H1 (cell line): ENCODE measurements around the gene FARS2. TPM values are rescaled to one million over a fixed set of nuclear protein-coding genes. Genes with fewer than 3 reads are reported as not detected.

Experiments
- CTCF ChIA-PET: fragments of 300-600 bp; sonication (Branson Sonifier 250); formaldehyde crosslinking; loops from one replicate; lab custom pipeline; 2021; ENCODE audit not compliant: partially characterized antibody; lab: Charles Lee
- POLR2A ChIA-PET: fragments of 300-600 bp; sonication (Branson Sonifier 250); formaldehyde crosslinking; loops from one replicate; lab custom pipeline; 2021; ENCODE audit warnings: inconsistent platforms; ENCODE audit not compliant: partially characterized antibody; lab: Charles Lee
- DNase-seq, 2 experiments: peaks; one replicate each; pipeline versions ENCODE4 v3.0.0 to v3.0.0-alpha.2; 2010 to 2022; ENCODE audit warnings: low spot score in 2 of 2, low read depth in 1 of 2, mixed read lengths in 1 of 2
- FAIRE-seq: peaks from 2 replicates; lab custom pipeline; 2011; peaks lifted over from hg19 to GRCh38; lab: Jason Lieb, UNC
- H2AFZ ChIP-seq: 2 replicates; pipeline ENCODE4 v1.8.1; 2012; ENCODE audit warnings: low read length, inconsistent platforms
- H2AK5ac ChIP-seq: 2 replicates; pipeline ENCODE4 v1.6.1; 2013; ENCODE audit warnings: low read depth, low read length
- H2BK120ac ChIP-seq: replicated peaks from 2 replicates; pipeline ENCODE3; 2013; ENCODE audit warnings: low read depth, low read length, inconsistent platforms
- H2BK12ac ChIP-seq: 2 replicates; pipeline ENCODE4 v1.6.1; 2013; ENCODE audit warnings: low read depth, low read length
- H2BK15ac ChIP-seq: 2 replicates; pipeline ENCODE4 v1.6.1; 2013; ENCODE audit warnings: low read length
- H2BK20ac ChIP-seq: 2 replicates; pipeline ENCODE4 v1.6.1; 2013; ENCODE audit warnings: low read length
- H2BK5ac ChIP-seq: 2 replicates; pipeline ENCODE4 v1.6.1; 2013; ENCODE audit warnings: low read depth, low read length
- H3K14ac ChIP-seq: 2 replicates; pipeline ENCODE4 v1.6.1; 2013; ENCODE audit warnings: inconsistent platforms; ENCODE audit not compliant: insufficient read length
- H3K18ac ChIP-seq: 2 replicates; pipeline ENCODE4 v1.6.1; 2013; ENCODE audit warnings: low read length; ENCODE audit errors: extremely low read depth
- H3K23ac ChIP-seq: 2 replicates; pipeline ENCODE4 v1.6.1; 2013; ENCODE audit warnings: inconsistent platforms; ENCODE audit not compliant: insufficient read length
- H3K23me2 ChIP-seq: 2 replicates; pipeline ENCODE4 v1.6.1; 2013; ENCODE audit warnings: low read depth, low read length
- H3K27ac ChIP-seq: 2 replicates; pipeline ENCODE4 v1.6.1; 2011; ENCODE audit warnings: low read depth, low read length, inconsistent platforms
- H3K27me3 ChIP-seq, 4 experiments: replicated peaks in 1 of 4; 1 replicate in 1 of 4; 2 replicates in 3 of 4; pipeline versions ENCODE4 v1.6.1 to v1.8.1; 2011 to 2013; ENCODE audit warnings: low read length in 3 of 4, mild to moderate bottlenecking in 3 of 4, inconsistent platforms in 2 of 4, mixed read lengths in 2 of 4, moderate library complexity in 1 of 4; ENCODE audit not compliant: control insufficient read depth in 3 of 4, insufficient read depth in 3 of 4; ENCODE audit errors: extremely low read depth in 1 of 4
- H3K36me3 ChIP-seq, 4 experiments: 2 replicates each; pipeline versions ENCODE4 v1.6.1 to v1.8.1; 2011 to 2013; ENCODE audit warnings: mild to moderate bottlenecking in 4 of 4, low read length in 3 of 4, moderate library complexity in 2 of 4, control low read depth in 1 of 4, inconsistent platforms in 1 of 4; ENCODE audit not compliant: insufficient read depth in 4 of 4, control insufficient read depth in 2 of 4
- H3K4ac ChIP-seq: replicated peaks from 2 replicates; pipeline ENCODE3; 2013; ENCODE audit warnings: low read length, low read depth, mixed read lengths, inconsistent platforms; ENCODE audit not compliant: insufficient read length
- H3K4me1 ChIP-seq, 4 experiments: replicated peaks in 1 of 4; 1 replicate in 1 of 4; 2 replicates in 3 of 4; pipeline versions ENCODE4 v1.6.1 to v1.8.1; 2011 to 2013; ENCODE audit warnings: low read length in 3 of 4, inconsistent platforms in 2 of 4, mixed read lengths in 1 of 4; ENCODE audit not compliant: insufficient read depth in 4 of 4, control insufficient read depth in 3 of 4
- H3K4me2 ChIP-seq, 2 experiments: 2 replicates each; pipeline versions ENCODE4 v1.6.1 to v1.8.1; 2011 to 2013; ENCODE audit warnings: low read depth in 2 of 2, low read length in 2 of 2, control low read depth in 1 of 2, inconsistent platforms in 1 of 2, mild to moderate bottlenecking in 1 of 2; ENCODE audit not compliant: insufficient read depth in 1 of 2
- H3K4me3 ChIP-seq, 4 experiments: fragments of 200-600, 300-600 bp in 1 of 4; sonication (generic), shearing (Covaris generic), sonication (Bioruptor Twin) in 1 of 4; 2 replicates each; pipeline versions ENCODE4 v1.5.1 to v1.8.1; 2011 to 2016; ENCODE audit warnings: low read length in 4 of 4, low read depth in 3 of 4, control low read depth in 2 of 4, inconsistent platforms in 2 of 4, mild to moderate bottlenecking in 2 of 4, mixed read lengths in 1 of 4, moderate library complexity in 1 of 4; ENCODE audit not compliant: insufficient read depth in 2 of 4; ENCODE audit errors: extremely low read depth in 1 of 4
- H3K56ac ChIP-seq: replicated peaks from 2 replicates; pipeline ENCODE3; 2013; ENCODE audit warnings: low read depth, mild to moderate bottlenecking, mixed read lengths, low read length, inconsistent platforms; ENCODE audit not compliant: insufficient read length
- H3K79me1 ChIP-seq: 2 replicates; pipeline ENCODE4 v1.6.1; 2013; ENCODE audit warnings: low read depth, low read length, control low read depth
- H3K79me2 ChIP-seq, 2 experiments: 2 replicates each; pipeline versions ENCODE4 v1.6.1 to v1.8.1; 2012 to 2013; ENCODE audit warnings: low read length in 2 of 2, mild to moderate bottlenecking in 2 of 2, inconsistent platforms in 1 of 2; ENCODE audit not compliant: insufficient read depth in 2 of 2, control insufficient read depth in 1 of 2
- H3K9ac ChIP-seq, 4 experiments: replicated peaks in 1 of 4; 1 replicate in 1 of 4; 2 replicates in 3 of 4; pipeline versions ENCODE4 v1.6.1 to v1.8.1; 2011 to 2013; ENCODE audit warnings: low read depth in 3 of 4, low read length in 3 of 4, control low read depth in 2 of 4, mild to moderate bottlenecking in 2 of 4, moderate library complexity in 2 of 4, inconsistent platforms in 1 of 4; ENCODE audit errors: extremely low read depth in 1 of 4
- H3K9me3 ChIP-seq, 2 experiments: 2 replicates each; pipeline versions ENCODE4 v1.6.1 to v1.8.1; 2012 to 2013; ENCODE audit warnings: mild to moderate bottlenecking in 2 of 2, moderate library complexity in 2 of 2, control low read depth in 1 of 2, inconsistent platforms in 1 of 2, low read depth in 1 of 2, low read length in 1 of 2, mixed read lengths in 1 of 2; ENCODE audit not compliant: insufficient read depth in 2 of 2
- H4K20me1 ChIP-seq, 2 experiments: replicated peaks in 1 of 2; 2 replicates each; pipeline versions ENCODE3 to v1.8.1; 2011 to 2013; ENCODE audit warnings: inconsistent platforms in 2 of 2, low read length in 2 of 2, mild to moderate bottlenecking in 1 of 2; ENCODE audit not compliant: insufficient read depth in 2 of 2, control insufficient read depth in 1 of 2
- H4K5ac ChIP-seq: 2 replicates; pipeline ENCODE4 v1.6.1; 2013; ENCODE audit warnings: low read length, low read depth, mixed read lengths, inconsistent platforms; ENCODE audit not compliant: insufficient read length
- H4K8ac ChIP-seq: 2 replicates; pipeline ENCODE4 v1.8.0; 2013; ENCODE audit warnings: mild to moderate bottlenecking, moderate library complexity, low read length, inconsistent platforms; ENCODE audit not compliant: insufficient read depth; ENCODE audit errors: extremely low read depth
- H4K91ac ChIP-seq: replicated peaks from 2 replicates; pipeline ENCODE3; 2013; ENCODE audit warnings: low read length, mixed read lengths, inconsistent platforms; ENCODE audit not compliant: insufficient read length
- ATF2 ChIP-seq: IDR thresholded peaks from 2 replicates; pipeline ENCODE4 v1.6.1; 2012; ENCODE audit warnings: low read length, inconsistent platforms
- ATF3 ChIP-seq: IDR thresholded peaks from 2 replicates; pipeline ENCODE4 v1.6.1; 2011; ENCODE audit warnings: low read depth, mild to moderate bottlenecking, low read length; ENCODE audit not compliant: insufficient read depth
- BRCA1 ChIP-seq: IDR thresholded peaks from 2 replicates; pipeline ENCODE4 v1.6.1; 2012; ENCODE audit warnings: low read depth, low read length, improper control_type of control experiment
- CHD1 ChIP-seq: IDR thresholded peaks from 2 replicates; pipeline ENCODE4 v1.6.1; 2012; ENCODE audit warnings: low read depth, low read length, improper control_type of control experiment
- CTBP2 ChIP-seq: IDR thresholded peaks from 2 replicates; pipeline ENCODE4 v1.7.0; 2011; ENCODE audit warnings: borderline replicate concordance, mild to moderate bottlenecking, moderate library complexity, mixed read lengths, low read length; ENCODE audit not compliant: insufficient read depth, insufficient read length
- EP300 ChIP-seq, 2 experiments: IDR thresholded peaks; 1 replicate in 1 of 2; 2 replicates in 1 of 2; pipeline ENCODE4 v1.6.1; 2011 to 2012; ENCODE audit warnings: low read depth in 2 of 2, low read length in 2 of 2, mild to moderate bottlenecking in 2 of 2, borderline replicate concordance in 1 of 2, inconsistent platforms in 1 of 2, moderate library complexity in 1 of 2
- HDAC2 ChIP-seq, 2 experiments: fragments of 300-600 bp in 1 of 2; sonication (generic) in 1 of 2; IDR thresholded peaks; 2 replicates each; pipeline ENCODE4 v1.6.1; 2011 to 2012; ENCODE audit warnings: low read depth in 2 of 2, low read length in 2 of 2, mild to moderate bottlenecking in 2 of 2, moderate library complexity in 2 of 2, borderline replicate concordance in 1 of 2, inconsistent platforms in 1 of 2
- HDAC6 ChIP-seq: IDR thresholded peaks from one replicate; pipeline ENCODE4 v1.7.1; 2012; ENCODE audit warnings: low read depth, mild to moderate bottlenecking, inconsistent platforms, low read length, moderate library complexity
- PHF8 ChIP-seq: fragments of 200-600 bp; sonication (generic); conservative IDR thresholded peaks from 2 replicates; pipeline ENCODE4 v1.7.1; 2012; ENCODE audit warnings: low read depth, mild to moderate bottlenecking, inconsistent platforms, low read length, moderate library complexity
- SP1 ChIP-seq: IDR thresholded peaks from 2 replicates; pipeline ENCODE4 v1.6.1; 2011; ENCODE audit warnings: low read depth, low read length
- SP2 ChIP-seq: IDR thresholded peaks from 2 replicates; pipeline ENCODE4 v1.6.1; 2012; ENCODE audit warnings: mild to moderate bottlenecking, low read length, inconsistent platforms
- TCF12 ChIP-seq: IDR thresholded peaks from 2 replicates; pipeline ENCODE4 v1.6.1; 2011; ENCODE audit warnings: low read depth, mild to moderate bottlenecking, low read length
- WGBS, 2 experiments: shearing (Covaris generic) in 1 of 2; methylation state at CpG; one replicate each; pipeline versions ENCODE4 v1.1.6 to v1.1.7; 2013 to 2015; ENCODE audit warnings: low lambda C conversion rate in 2 of 2, mixed read lengths in 2 of 2, inconsistent platforms in 1 of 2, low coverage in 1 of 2, missing lambda C conversion rate in 1 of 2; ENCODE audit not compliant: insufficient replicate concordance in 2 of 2, insufficient coverage in 1 of 2, insufficient read length in 1 of 2; ENCODE audit errors: extremely low coverage in 1 of 2, missing lambda C conversion rate in 1 of 2; 5-methylcytosine and 5-hydroxymethylcytosine counted together
- polyA plus RNA-seq, 7 experiments: library from polyadenylated mRNA; depleted of rRNA in 3 of 7; stranded (reverse) in 5 of 7; unstranded in 2 of 7; fragments of >200 nt in 5 of 7; fragments of 200-250 nt in 2 of 7; gene quantifications; 1 replicate in 5 of 7; 2 replicates in 1 of 7; 4 replicates in 1 of 7; pipeline versions ENCODE4 v1.2.1 to v1.2.3, GENCODE V29; 2011 to 2013; ENCODE audit warnings: missing spikeins in 2 of 7, mixed read lengths in 2 of 7
- total RNA-seq: library from RNA; stranded (reverse); fragmentation: NEBNext Ultra II Directional; extraction: Animal tissue kit (Norgen Biotek cat#: 25700); gene quantifications from 2 replicates; pipeline ENCODE4 v1.2.1, GENCODE V29; 2021

Gene FARS2
- total and polyA plus RNA-seq, 2 of the 8 experiments (the other 6 are each of a cell fraction or from before 2014, with no cell fraction given): 11.7 to 14.4 TPM

GRCh38 chr6:5674721-5675120, 413.4 kb downstream of the FARS2 start:
- no peak for FAIRE-seq
- H3K14ac ChIP-seq: no peak overlapping the region
- H3K4me3 ChIP-seq: no peak overlapping the region
- no peak overlapping the region for H2BK12ac ChIP-seq
- H3K9me3 ChIP-seq: no peaks in the 10 kb centered on the region
- H2BK20ac ChIP-seq: no peak overlapping the region
- no peak overlapping the region for H2AK5ac ChIP-seq
- H3K79me1 ChIP-seq: no peaks in the 10 kb centered on the region; the same call in 1 of the 2 replicates
- no peak overlapping the region for H2BK120ac ChIP-seq
- H3K56ac ChIP-seq: no peak overlapping the region
- H3K23me2 ChIP-seq: no peaks in the 10 kb centered on the region
- H4K20me1 ChIP-seq: no peaks in the 10 kb centered on the region
- no peak overlapping the region for H3K27ac ChIP-seq
- no peak overlapping the region for H3K4me2 ChIP-seq
- H3K23ac ChIP-seq: no peak overlapping the region
- H2AFZ ChIP-seq: no peak overlapping the region
- WGBS, 2 experiments: 83% methylated on average over 2 of the region's 2 CpGs; no CpG with 5 or more reads in 1 of the 2 experiments
- H3K27me3 ChIP-seq: no peaks in the 10 kb centered on the region
- ChIA-PET CTCF (interaction anchor here (1.8 kb wide), 1 partner anchor 11 kb away, joined by 4 read pairs; no protein-coding TSS in a partner anchor), POLR2A (no interaction called here)
- H4K91ac ChIP-seq: no peak overlapping the region
- no peak overlapping the region for H2BK5ac ChIP-seq
- no peaks in the 10 kb centered on the region for H3K79me2 ChIP-seq
- H3K9ac ChIP-seq: no peak overlapping the region
- DNase-seq: no peak
- no peak overlapping the region for H2BK15ac ChIP-seq
- H3K4ac ChIP-seq: no peak overlapping the region
- peaks cover 6 to 19% (median 14%) of the 10 kb centered on the region in 4 experiments for H3K4me1 ChIP-seq
- H3K36me3 ChIP-seq: no peaks in the 10 kb centered on the region
- H3K18ac ChIP-seq: no peak overlapping the region
- H4K5ac ChIP-seq: no peak overlapping the region
- H4K8ac ChIP-seq: no peak overlapping the region
- TF ChIP-seq TCF12 (no peak), BRCA1 (no peak), EP300 (IDR thresholded peaks at IDR 0.05; ENCODE audit: borderline replicate concordance in 1 of 2, low read depth in 2 of 2, low read length in 2 of 2) (no peak), ATF3 (no peak), ATF2 (no peak), CTBP2 (no peak), HDAC2 (IDR thresholded peaks at IDR 0.05; ENCODE audit: borderline replicate concordance in 1 of 2, low read depth in 2 of 2, low read length in 2 of 2) (no peak), HDAC6 (no peak), SP2 (no peak), CHD1 (no peak), PHF8 (no peak), SP1 (no peak)
